NT2/D1 (cell line): ENCODE results near the gene S100PBP.

Experiments
- DNase-seq: peaks from one replicate; pipeline ENCODE4 v3.0.0-alpha.2; 2011; ENCODE audit warnings: low read depth, low spot score
- H3K27me3 ChIP-seq: 2 replicates; pipeline ENCODE4 v1.6.0; 2011; ENCODE audit warnings: mild to moderate bottlenecking; ENCODE audit not compliant: insufficient read length, insufficient read depth
- H3K36me3 ChIP-seq: 2 replicates; pipeline ENCODE4 v1.6.1; 2011; ENCODE audit warnings: mild to moderate bottlenecking, low read length, mixed read lengths; ENCODE audit not compliant: insufficient read depth, insufficient read length
- H3K4me1 ChIP-seq: 2 replicates; pipeline ENCODE4 v1.5.1; 2011; ENCODE audit not compliant: insufficient read depth, insufficient read length
- H3K4me3 ChIP-seq: 2 replicates; pipeline ENCODE4 v1.5.1; 2011; ENCODE audit warnings: low read depth; ENCODE audit not compliant: insufficient read length
- H3K9ac ChIP-seq: 2 replicates; pipeline ENCODE4 v1.6.0; 2011; ENCODE audit warnings: low read depth; ENCODE audit not compliant: insufficient read length
- H3K9me3 ChIP-seq: 2 replicates; pipeline ENCODE4 v1.5.1; 2011; ENCODE audit warnings: mild to moderate bottlenecking, low read length; ENCODE audit not compliant: insufficient read depth
- SUZ12 ChIP-seq: IDR thresholded peaks from 2 replicates; pipeline ENCODE4 v1.6.1; 2011; ENCODE audit not compliant: insufficient read length, insufficient read depth; ENCODE audit errors: extremely low read depth
- YY1 ChIP-seq: IDR thresholded peaks from 2 replicates; pipeline ENCODE4 v1.6.1; 2011; ENCODE audit not compliant: insufficient read length, insufficient read depth
- ZNF274 ChIP-seq: IDR thresholded peaks from 2 replicates; pipeline ENCODE4 v1.6.1; 2011; ENCODE audit warnings: mild to moderate bottlenecking, low read depth, low read length

Gene S100PBP

GRCh38 chr1:32881871-32882850 is 64.7 kb downstream of the S100PBP start:
- DNase-seq, result no peak
- Histone ChIP-seq H3K4me3 (no peak overlapping the region), H3K9ac (peak overlapping the region; percentile 6), H3K27me3 (peaks cover 26% of the 10 kb centered on the region), H3K36me3 (no peaks in the 10 kb centered on the region), H3K9me3 (no peaks in the 10 kb centered on the region), H3K4me1 (peaks cover 33% of the 10 kb centered on the region)
- TF ChIP-seq YY1, result no peak
- no peak for TF ChIP-seq ZNF274
- no peak for TF ChIP-seq SUZ12

- Histone ChIP-seq H3K4me3 (no peak overlapping the region), H3K4me1 (peaks cover 26% of the 10 kb centered on the region), H3K9ac (no peak overlapping the region), H3K36me3 (no peaks in the 10 kb centered on the region), H3K27me3 (peaks cover 38% of the 10 kb centered on the region), H3K9me3 (no peaks in the 10 kb centered on the region)
- DNase-seq, result no peak
- TF ChIP-seq YY1, result no peak
- TF ChIP-seq SUZ12, result no peak
Measured at GRCh38 chr1:32883338-32884031, 66.0 kb downstream of the S100PBP start.

GRCh38 chr1:32884032-32884372 is 66.5 kb downstream of the S100PBP start:
- peaks cover 22% of the 10 kb centered on the region for H3K4me1 ChIP-seq
- no peak overlapping the region for H3K9ac ChIP-seq
- H3K27me3 ChIP-seq, result peaks cover 42% of the 10 kb centered on the region
- no peaks in the 10 kb centered on the region for H3K9me3 ChIP-seq
- TF ChIP-seq YY1 (no peak), ZNF274 (no peak), SUZ12 (no peak)
- no peak overlapping the region for H3K4me3 ChIP-seq
- no peak for DNase-seq
- H3K36me3 ChIP-seq, result no peaks in the 10 kb centered on the region

GRCh38 chr1:32884726-32885125 is 67.3 kb downstream of the S100PBP start:
- Histone ChIP-seq H3K4me1 (peaks cover 22% of the 10 kb centered on the region), H3K36me3 (no peaks in the 10 kb centered on the region), H3K9ac (no peak overlapping the region), H3K27me3 (peaks cover 42% of the 10 kb centered on the region), H3K4me3 (no peak overlapping the region), H3K9me3 (no peaks in the 10 kb centered on the region)
- TF ChIP-seq ZNF274 (no peak), YY1 (no peak), SUZ12 (no peak)
- no peak for DNase-seq

GRCh38 chr1:32885676-32886003 is 68.2 kb downstream of the S100PBP start:
- H3K27me3 ChIP-seq, result peaks cover 42% of the 10 kb centered on the region
- no peak for DNase-seq
- H3K4me1 ChIP-seq, result peaks cover 22% of the 10 kb centered on the region
- no peaks in the 10 kb centered on the region for H3K36me3 ChIP-seq
- H3K9me3 ChIP-seq, result no peaks in the 10 kb centered on the region
- H3K4me3 ChIP-seq, result no peak overlapping the region
- TF ChIP-seq YY1 (no peak), ZNF274 (no peak), SUZ12 (no peak)
- H3K9ac ChIP-seq, result peak overlapping the region; percentile 7

GRCh38 chr1:32886004-32886827 is 68.8 kb downstream of the S100PBP start, which contains the start of gene HPCA:
TSS of gene HPCA (plus strand) at chr1:32886491. CDS start at chr1:32888899, 2,408 bp downstream.
- no peak within 1 kb of the TSS for H3K4me3 ChIP-seq
- H3K27me3 ChIP-seq, result peaks cover 42% of the 10 kb centered on the region
- H3K4me1 ChIP-seq, result peaks cover 22% of the 10 kb centered on the region
- DNase-seq, result peak; percentile 78
- peak within 1 kb of the TSS; percentile 7 for H3K9ac ChIP-seq
- H3K9me3 ChIP-seq, result no peaks in the 10 kb centered on the region
- TF ChIP-seq ZNF274, result no peak
- TF ChIP-seq SUZ12, result peak; percentile 20
- no peaks in the 10 kb centered on the region for H3K36me3 ChIP-seq
